GM19468 (cell line): ENCODE measurements around the gene GOT1.
A peak's percentile ranks its signal among the peaks of the same experiment; 100 is the strongest.

Source experiments
- ATAC-seq: cut with Tn5 transposase; IDR thresholded peaks from one replicate; pipeline ENCODE4 v1.9.1; 2021; ENCODE audit warnings: mild to moderate bottlenecking, moderate library complexity, moderate number of reproducible peaks; ENCODE audit not compliant: unreplicated experiment; ENCODE audit errors: extremely low read depth

The GOT1 gene

DNA sequence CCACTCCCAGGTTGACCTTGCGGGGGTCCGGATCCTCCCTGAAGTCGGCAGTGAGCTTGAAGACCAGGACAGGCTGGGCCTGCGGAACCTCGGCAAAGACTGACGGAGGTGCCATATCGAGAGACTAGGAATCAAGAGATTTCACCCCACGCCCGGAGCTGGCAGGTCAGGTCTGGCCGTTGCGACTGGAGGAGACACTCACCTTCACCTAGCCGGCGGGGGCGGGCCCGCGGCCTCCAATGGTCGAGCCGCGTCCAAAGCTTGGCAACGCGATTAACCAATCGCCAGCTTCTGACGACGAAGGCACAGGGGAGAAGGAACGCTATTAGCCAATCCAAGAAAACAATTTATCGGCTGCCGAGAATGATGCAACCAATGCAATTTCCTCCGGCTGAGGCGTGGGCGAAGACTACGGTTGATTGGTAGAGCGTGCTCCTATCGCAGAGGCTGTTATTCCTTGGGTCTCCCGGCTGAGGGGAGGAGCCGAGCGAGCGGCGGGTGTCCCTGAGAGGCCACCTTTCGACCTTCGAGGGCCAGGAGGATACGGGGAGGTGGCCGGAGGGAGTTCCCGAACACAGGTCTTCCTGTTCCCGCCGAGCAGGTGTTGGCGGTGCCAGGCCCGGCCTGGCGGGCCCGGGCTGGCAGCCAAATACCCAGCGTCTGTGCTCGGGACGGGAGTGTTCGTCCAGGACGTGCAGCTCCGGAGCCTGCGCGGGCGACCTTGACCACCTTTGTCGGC lies at the start of gene GOT1:
GOT1 (minus strand) TSS at position 174 of the 739 bp plus-strand sequence; CDS start at position 115, 59 bp downstream.
- peak; percentile 97 for ATAC-seq

DNA sequence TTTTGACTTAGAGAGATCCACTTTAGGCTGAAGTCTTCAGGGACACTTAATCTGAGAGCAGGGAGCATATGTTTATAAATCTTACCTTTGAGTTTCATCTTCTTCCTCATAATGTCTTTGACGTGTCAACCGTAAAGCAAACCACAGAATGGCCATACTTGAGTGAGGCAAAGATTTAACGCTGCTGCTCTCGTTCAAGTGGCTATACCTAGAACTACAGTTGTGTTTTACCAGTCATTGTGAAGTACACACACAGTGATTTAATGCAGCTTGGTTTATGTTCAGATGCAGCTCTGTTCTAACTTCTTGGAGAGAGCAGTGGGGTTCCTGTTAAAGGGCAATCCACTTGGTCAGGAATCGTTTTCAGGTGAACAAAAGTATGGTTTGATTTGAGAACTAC lies 39.9 kb upstream of the GOT1 start:
- ATAC-seq = no peak

DNA sequence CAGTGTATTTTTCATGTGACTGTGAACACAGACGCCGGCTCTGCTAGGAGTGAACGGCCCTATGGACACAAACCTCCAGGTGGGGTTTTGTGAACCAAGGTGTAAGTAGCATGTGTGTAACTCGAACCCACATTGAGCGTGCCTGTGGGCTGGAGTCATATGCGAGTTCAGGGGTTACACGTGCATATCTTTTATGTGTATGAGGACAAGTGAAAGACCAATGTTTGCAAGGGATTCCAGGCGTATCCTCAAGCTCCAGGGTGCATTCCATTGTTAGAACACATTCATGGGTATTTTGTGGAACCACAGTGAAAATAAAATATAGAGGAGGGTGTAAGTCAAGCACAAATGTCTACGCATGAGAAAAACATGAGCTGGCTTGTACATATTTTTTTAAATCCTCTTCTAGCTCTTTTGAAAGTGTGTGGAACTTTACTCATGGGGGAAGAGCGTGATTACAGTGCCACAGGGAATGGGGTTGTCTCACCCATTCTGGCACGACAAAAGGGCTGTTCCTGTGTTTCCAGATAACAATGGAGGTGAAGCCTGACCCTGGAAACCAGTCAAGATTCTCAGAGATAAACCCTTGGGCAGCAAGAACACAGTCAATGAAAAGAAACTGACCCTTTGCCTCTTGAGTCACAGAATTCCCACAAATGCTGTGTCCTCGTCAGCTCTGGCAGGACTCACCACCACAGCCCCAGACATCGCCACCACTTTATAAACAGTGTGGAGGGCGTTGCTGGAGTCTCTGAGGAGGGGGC lies 37.0 kb upstream of the GOT1 start:
- no peak for ATAC-seq

DNA sequence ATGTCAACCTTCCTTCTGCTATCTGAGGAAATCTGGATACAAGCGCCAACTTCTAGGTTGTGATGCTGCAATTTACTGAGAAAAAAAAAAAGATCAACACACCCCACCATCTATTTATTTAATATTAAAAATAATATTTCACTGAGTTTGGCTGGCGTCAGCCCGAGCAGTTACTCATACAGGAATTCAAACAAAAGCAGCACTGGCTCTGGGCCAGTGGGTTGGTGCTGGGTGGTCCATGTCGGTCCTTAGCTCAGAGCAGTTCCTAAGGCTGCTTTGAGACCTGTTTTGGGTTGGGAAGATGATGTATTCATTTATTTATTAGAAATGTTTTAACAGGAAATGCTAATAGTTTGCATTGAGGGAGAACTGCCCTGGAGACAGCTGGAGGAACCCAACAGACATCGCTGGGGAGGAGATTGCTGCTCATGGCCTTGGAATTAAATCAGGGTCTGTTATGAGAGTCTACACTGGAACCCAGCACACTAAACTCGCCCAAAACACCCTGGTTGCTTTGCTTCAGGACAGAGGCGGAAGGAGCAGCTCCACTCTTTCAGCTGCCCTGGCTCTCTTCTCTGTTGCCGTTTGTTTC lies 36.3 kb upstream of the GOT1 start:
- no peak for ATAC-seq

DNA sequence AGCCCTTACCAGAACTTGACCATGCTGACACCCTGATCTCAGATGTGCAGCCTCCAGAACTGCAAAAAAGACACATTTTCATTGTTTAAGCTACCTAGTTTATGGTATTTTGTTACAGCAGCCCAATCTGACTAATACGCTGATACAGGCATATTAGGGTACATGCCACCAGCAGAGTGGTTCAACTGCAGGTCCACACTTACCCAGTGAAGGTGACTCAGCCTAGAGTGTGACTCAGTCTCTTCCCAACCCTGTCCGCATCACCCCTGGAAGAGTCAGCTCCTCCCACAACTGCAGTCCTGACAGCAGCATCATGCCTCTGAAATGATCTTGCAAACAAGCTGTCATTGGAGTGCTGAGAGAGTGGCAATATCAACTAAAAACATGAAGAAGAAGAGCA lies 30.8 kb upstream of the GOT1 start:
- no peak for ATAC-seq

DNA sequence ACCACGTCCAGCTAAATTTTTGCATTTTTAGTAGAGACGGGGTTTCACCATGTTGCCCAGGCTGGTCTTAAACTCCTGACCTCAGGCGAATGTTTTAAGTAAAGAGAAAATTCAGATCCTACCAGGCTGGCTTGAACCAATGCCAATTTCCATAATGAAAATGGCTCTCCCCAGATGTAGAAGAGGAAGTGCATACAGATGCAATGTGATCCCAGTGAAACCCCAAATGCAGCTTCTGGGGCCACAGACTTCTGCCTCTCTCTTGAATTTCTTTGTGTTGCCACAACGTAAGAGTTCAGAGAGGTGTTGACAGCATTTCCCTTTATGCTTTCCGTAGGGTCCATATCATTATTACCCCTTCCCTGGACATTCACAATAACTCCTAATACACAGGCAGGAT lies 29.6 kb upstream of the GOT1 start:
- ATAC-seq = no peak

DNA sequence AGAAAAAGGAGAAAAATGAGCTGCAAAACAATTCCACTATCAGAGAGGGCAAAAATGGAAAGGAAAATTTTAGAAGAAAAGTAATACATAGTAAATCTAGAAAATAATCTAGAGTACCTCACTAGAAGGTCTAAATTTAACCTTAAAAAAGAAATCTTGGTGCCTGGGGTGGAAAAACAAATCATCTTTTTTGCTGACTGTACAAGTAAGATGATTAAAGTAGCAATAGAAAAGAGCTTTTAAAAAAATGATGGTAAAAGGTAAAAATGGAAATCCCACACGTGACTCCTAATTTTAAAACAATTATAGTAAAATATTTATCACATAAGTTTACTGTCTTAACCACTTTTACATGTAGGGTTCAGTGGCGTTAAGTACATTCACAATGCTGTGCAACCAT lies 28.8 kb upstream of the GOT1 start:
- no peak for ATAC-seq

DNA sequence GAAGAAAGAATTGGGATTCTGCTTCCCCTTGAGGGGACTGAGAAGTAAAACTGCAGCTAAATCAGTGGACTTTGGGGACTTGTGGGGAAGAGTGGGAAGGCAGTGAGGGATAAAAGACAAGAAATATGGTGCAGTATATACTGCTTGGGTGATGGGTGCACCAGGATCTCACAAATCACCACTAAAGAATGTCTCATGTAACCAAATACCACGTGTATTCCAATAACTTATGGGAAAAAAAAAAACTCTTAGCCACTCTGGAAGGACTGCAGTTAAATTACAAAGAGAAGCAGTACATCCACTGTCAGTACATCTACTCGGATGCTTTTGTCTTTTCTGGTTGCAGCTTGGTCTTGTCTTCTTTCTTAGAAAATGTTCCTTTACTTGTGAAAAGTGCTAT lies 27.4 kb upstream of the GOT1 start:
- ATAC-seq = no peak

DNA sequence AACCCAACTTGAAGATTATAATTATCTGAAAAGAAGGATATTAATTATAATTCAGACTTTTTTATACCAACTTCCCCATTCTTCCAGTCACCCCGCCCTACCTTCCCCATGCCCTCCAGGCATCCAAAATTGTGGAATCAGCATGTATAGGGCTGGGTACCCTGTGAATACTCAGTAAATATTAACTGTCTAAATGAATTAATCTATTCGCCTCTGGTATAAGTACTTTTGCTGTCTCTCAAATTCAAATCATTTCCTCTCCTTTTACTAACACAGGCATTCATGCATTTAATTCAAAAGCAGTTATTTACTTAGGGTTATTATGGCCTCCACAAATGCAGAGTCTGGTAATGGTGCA lies 26.5 kb upstream of the GOT1 start:
- ATAC-seq = no peak

DNA sequence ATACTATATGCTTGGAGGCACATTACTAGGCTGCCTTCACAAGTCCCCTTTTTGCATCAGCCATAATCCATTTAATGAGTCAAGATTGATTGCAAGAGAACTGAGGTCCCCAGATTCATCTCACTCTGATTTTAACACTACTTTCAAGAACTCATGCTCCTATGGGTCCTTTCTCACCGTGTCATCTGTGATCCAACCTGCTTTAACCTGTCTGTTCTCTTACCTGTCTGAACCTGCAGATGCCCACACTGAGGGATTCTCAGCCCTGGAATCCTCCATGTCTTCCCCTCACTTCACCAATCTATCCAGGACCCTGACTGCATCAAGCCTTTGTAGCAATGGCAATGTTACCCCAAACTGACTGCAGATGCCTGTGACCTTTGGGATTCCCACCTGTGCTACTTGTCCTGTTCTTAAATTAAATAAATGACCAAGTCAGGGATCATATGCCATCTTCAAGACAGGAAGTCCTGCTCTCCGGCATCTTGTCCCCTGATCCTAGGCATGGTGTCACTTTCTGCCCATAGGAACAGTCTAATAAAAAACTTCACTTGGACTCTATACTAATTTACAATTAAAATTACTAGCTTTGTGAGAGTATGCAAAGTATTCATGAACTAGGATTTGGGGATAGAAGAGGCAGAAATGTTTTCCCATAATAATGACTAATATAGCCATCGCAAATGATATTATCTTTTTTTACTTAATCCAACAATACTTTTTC lies 25.9 kb upstream of the GOT1 start:
- ATAC-seq = no peak

DNA sequence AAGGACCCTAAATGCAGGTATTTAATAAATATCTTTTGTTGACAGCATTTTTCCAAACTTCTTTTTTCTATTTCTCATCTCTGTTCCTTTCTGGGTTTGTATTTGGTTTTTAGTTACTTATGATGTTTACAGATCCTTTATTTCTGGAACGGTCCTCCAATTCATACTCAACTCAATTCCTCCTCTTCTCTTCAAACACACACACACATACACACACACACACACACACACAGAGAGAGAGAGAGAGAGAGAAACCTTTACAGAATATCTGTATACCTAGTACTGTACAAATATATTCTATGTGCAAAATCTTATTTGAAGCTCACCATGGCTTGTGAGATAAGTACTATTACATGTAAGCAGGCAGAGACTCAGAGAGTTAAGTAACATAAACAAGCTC lies 21.6 kb upstream of the GOT1 start:
- ATAC-seq = no peak

DNA sequence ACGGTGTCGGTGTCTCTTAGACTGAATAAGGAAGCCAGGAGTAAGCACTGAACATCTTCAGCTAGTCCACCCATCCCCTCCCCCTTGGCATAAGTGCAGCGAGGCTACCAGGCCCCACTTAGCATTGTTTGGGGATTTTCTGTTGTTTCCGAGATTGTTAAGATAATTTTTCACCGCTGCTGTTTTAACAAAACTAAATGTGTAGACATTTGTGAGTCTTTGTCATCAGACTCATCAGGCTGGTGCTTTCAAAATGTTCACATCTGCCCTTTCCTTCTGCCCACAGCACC lies 21.0 kb upstream of the GOT1 start:
- no peak for ATAC-seq

DNA sequence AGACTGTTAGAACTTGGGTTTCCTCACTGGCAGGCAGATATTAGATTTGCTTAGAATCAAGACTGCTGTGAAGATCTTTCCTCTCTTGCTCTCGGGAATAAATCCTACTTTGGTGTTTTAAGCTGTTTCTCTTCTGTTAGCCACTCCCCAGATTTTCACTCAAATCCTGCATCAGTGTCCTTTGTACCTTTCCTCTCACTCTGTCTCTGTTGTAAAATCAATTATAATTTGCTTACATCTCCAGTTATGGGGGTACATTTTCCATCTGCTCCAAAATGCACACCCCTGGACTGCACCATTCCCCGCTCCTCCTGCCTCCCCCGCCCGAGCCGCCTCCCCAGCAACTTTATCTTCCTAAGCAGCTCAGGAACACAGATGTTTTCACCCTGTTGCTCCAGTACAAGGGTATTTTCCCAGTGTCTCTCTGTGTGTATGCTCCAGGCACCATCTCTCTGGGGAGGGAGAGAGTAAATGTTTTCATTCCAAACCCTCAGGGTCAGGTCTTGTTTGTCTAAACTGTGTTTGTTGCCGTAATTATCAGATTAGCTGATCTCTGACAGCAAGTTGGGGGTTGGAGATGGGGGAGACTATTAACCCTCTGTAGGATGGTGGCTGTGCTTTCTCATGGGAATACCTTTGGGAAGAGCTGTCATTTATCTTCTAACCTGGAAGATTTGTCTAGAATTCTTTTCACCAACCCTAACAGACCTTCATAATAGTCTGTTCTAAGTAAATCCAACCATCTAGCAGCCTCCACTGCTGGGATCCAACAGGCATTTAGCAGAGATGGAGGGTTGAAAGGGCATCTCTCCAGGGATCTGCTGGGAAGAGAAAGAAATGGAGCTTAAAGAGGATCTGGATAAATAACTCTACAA lies 20.4 kb upstream of the GOT1 start:
- ATAC-seq = no peak

DNA sequence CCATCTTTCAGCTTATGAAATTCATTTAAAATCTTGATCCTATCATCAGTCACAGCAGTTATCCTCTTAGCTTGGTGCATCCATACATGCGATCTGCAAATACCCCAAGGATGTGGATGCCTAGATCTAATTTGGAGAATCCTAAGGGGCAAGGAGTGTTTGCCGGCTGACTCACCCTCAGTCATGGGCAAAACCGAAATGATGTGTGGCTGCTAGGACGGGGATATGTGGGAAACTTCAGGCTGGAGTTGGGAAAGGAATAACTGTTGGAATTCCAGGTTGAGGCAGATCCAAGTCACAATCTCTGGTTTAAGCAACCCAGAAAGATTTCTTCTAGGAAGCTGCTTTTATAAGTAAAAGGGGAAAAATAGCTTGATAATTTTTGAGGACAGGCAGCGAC lies 19.7 kb upstream of the GOT1 start:
- no peak for ATAC-seq

DNA sequence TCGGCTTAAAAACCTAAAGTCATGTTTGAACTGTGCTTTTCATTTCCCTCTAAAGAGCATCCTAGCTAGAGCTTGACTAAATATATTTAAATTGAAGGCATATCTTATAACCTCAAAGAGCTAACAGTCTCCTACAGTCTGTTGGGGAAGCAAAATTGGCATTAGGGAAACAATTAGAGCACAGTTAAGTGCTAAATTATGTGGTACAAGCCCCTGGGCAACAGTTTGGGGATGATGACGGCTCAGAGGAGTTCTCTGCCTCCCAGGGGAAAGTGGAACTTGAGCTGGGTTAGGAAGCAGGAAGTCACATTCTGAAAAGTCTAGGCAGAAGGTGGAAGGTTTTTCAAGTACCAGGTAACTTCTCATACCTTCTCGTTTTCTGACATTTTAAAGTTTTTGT lies 18.6 kb upstream of the GOT1 start:
- ATAC-seq = no peak

DNA sequence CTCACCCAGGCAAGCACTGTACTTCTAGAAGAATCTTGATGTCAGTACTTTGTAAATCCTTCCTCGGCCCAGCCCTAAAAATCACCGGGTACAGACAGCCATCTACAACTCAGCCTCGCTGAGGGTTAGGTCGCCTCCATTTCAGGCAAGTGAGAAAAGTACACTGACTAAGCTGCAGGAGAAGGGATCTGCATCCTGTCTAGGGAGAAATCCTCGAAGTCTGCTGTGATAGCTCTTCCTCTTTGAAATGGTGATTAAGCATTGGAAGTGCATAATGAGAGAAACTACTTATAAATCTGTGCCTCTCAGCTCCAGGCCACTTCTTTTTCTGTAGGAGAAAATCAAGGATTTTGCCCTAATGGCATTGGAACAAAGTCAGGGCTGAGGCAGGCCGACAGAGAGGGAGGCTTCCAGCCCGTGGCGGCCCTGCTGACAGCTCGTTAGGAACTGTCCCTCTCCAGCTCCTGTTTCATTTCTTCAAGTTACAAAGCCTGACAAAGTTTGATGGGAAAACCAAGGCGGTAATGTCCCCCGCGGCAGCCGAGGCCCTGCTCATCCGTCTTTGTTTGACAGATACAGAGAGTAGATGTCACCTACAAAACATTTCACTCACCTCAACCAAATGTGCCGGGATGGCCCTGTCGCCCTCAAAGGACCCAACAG lies 14.1 kb upstream of the GOT1 start:
- no peak for ATAC-seq

DNA sequence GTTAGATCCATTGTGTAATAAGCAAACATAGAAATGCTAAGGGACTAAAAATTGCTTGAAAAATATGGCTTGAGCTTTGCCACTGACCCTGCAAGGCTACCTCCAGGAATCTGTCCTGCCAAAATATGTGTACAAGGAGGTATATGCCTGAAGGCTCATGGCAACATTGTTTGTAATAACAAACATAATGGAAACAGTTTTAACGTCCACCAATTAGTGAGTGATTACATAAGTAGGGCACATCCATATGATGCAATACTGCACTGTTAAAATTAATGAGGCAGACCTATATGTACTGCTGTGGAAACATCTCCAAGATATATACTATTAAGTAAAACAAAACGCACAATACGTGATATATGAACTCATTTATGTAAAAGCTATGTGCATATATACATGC lies 13.1 kb upstream of the GOT1 start:
- no peak for ATAC-seq

DNA sequence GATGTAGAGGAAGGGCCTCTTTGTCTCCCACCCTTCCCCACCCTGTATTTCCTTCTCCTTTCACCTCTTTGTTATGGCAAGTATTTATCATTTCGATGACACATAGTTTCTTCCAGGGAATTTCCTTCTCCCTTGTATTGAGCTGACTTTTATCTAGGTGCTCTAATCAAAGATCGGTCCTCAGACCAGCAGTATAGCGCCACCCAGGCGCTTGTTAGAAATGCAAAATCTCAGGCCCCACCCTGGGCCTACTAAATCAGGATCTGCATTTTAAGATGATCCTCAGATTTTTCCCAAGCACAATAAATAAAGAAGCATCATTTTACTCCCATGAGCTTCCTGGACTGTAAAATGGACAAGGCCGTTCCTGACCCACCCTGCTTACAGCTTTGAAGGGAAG lies 12.0 kb upstream of the GOT1 start:
- ATAC-seq = no peak

DNA sequence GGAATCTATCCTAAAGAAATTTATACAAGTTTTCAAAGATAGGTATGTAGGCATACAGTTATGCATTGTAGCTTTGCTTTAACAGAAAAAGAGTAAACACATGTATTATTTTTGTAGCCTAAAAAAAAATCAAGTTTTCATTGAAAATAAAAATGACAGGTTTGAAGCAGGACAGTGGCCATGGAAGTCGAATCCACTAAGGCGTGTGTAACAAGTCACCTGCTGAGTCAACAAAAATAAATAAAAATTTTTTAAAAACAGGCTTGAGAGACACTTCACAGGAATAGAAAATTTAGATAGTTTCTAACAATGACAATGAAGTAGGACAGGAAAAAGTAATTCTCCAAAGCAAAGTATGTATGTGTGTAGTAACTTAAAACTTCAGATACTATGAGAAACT lies 8.5 kb upstream of the GOT1 start:
- no peak for ATAC-seq
